Measurements from ENCODE around the gene FDX2.

- no peak for TF ChIP-seq BCL11A (IDR thresholded peaks at IDR 0.05; ENCODE audit: low read depth in 2 of 2, low read length in 2 of 2)
- TF ChIP-seq CTCF (IDR thresholded peaks at IDR 0.05; ENCODE audit: control extremely low read depth in 1 of 3, insufficient read depth in 1 of 3, low read depth in 1 of 3, low read length in 3 of 3) = no peak
- no peak for TF ChIP-seq NANOG (IDR thresholded peaks at IDR 0.05; ENCODE audit: insufficient read depth, low read depth, low read length, poor library complexity, severe bottlenecking)
- TF ChIP-seq RAD21 (IDR thresholded peaks at IDR 0.05 in 1 of 2, conservative IDR thresholded peaks at IDR 0.05 in 1 of 2; ENCODE audit: low read depth in 2 of 2, low read length in 2 of 2) = no peak
These were observed 23.1 kb upstream of the FDX2 start for GRCh38 chr19:10338940-10339339.
